Activated T-helper 1 cell treated with Interleukin-2 at 50 U/mL for 16 hours (primary cell): ENCODE measurements around the gene CABLES1.

Source experiments
- DNase-seq: peaks from one replicate; pipeline ENCODE4 v3.0.0-alpha.2; 2020; ENCODE audit warnings: low read depth

The CABLES1 gene

GRCh38 chr18:23113576-23113975 lies 21.7 kb upstream of the CABLES1 start:
- no peak for DNase-seq

GRCh38 chr18:23114171-23114881 lies 21.0 kb upstream of the CABLES1 start:
- no peak for DNase-seq

GRCh38 chr18:23114911-23115310 lies 20.4 kb upstream of the CABLES1 start:
- DNase-seq, result no peak

- no peak for DNase-seq
These were observed 19.6 kb upstream of the CABLES1 start for GRCh38 chr18:23115683-23116096.

DNA sequence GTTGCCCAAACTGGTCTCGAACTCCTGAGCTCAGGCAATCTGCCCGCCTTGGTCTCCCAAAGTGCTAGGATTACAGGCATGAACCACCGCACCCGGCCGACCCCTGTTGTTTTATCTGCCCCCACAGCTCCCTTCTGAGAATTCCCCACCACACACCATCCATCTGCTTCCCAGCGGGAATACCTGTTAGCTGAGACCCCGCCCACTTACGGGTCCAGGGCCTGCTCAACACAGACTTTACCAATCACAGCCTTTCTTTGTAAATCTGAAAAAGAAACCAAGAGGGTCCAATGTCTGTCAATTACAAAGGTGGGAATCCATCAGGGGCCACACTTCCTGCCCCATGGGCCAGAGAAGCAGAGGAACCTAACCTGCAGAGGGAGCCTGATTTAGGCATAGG lies 14.2 kb upstream of the CABLES1 start:
- no peak for DNase-seq

DNA sequence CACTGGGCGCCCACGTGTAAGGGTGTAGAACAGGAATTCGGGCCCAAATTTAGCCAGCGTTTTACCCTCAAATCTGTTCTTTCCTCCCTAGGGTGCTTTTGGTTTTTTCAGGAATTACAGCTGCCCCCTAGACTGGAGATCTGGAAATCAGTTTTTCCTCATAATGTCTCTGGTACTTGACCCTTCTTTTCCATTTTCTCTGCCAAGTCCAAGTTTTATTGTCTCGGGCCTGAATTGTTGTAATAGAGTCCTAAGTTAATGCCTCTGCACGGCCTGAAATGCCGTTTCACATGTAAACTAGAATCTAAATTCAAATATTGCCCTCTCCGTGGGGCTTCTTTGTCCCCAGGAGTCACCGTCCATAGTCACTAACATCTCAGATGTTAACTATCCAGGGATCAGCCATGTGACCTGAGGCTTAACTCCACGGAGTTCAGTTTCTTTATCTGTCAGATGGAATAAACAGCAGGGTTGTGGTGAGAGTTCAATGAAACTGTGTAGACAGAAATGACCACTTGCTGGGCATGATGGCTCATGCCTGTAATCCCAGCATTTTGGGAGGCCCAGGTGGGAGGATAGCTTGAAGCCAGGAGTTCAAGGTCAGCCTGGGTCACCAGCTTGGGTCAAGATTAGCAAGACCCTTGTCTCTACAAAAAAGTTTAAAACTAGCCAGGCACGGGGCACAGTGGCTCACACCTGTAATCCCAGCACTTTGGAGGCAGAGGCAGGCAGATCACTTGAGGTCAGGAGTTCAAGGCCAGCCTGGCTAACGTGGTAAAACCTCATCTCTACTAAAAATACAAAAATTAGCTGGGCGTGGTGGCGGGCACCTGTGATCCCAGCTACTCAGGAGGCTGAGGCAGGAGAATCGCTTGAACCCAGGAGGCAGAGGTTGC lies 12.7 kb upstream of the CABLES1 start:
- no peak for DNase-seq

DNA sequence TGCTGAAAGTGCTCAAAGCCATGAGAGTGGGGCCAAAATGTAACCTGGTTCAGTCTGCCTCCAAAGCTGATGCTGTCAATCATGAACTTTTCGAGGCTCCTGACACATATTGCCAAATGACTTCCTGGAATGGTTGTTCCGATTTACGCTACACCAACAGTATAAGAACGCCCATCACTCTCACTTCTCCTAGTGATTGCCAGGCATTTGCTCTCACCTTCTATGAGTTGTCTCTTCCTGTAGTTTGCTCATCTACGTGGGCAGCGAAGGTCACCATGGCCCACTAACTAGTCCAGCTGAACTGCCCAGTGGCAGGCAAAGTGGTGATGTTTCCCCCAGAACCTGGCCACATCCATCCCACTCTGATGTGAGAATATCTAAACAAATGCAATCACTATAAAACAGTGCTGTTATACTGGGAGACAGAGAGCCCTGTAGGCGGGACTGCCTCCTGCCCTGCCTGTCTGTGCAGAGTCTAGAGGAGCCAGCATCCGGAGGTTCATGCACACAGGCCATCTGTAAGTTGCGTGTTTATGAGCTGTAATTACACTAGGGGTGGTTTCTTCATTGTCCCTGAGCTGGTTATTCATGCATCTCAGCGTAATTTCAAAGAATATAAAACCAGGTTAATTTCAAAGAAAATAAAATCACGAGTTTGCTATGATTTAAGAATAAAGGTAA lies 8.8 kb upstream of the CABLES1 start:
- no peak for DNase-seq

GRCh38 chr18:23127090-23127489 lies 8.2 kb upstream of the CABLES1 start:
- DNase-seq, result no peak

GRCh38 chr18:23129355-23130002 lies 5.8 kb upstream of the CABLES1 start:
- DNase-seq, result no peak

DNA sequence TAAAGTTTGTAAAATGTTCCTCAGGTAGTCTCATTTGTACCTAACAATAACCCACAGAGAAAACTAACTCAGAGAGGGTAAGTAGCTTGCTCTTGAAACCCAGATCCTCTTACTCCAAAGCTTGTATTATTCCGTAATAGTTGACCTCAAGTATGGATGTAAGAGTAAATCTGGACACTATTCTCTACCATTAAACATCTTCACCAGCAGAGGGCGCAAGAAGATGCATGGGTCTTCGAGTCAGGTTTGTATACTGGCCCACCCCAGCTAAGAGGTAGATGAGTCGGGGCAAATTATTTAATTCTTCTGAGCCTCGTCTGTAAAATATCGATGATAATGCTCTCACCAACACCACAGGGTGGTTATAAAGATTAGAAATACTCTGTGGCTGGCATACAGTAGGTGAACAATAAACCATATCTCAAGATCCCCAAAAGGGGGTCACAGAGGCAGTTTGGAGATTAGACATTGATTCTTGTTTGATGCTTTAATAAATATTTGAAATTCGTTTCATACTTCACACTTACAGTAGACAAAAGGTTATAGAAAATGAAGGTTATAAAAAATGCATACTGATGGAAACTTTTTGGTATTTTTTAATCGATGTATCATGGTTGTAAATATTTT lies 3.5 kb upstream of the CABLES1 start:
- DNase-seq, result no peak

- DNase-seq, result no peak
These were observed 1.2 kb upstream of the CABLES1 start for GRCh38 chr18:23133860-23134779.

DNA sequence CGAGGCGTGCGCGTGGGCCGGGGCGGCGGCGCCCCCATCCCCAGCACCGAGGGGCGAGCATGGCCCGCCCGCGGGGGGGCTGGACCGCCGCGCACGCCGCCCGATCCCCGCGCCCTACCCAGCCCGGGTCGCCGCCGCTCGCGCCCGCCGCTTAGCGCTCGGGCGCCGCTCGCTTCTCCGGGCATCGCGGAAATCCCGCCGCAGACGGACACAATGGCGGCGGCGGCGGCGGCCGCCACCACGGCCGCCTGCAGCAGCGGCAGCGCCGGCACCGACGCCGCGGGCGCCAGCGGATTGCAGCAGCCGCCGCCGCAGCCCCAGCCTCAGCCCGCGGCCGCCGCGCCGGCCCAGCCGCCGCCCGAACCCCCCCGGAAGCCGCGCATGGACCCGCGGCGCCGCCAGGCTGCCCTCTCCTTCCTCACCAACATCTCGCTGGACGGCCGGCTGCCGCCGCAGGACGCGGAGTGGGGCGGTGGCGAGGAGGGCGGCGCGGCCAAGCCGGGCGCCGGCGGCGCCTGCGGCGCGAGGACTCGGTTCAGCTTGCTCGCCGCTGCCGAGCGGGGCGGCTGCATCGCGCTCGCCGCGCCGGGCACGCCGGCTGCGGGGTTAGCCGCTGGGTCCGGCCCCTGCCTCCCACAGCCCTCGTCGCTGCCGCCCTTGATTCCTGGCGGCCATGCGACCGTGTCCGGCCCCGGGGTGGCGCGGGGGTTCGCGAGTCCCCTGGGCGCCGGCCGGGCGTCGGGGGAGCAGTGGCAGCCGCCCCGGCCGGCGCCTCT lies 453 bp downstream of the CABLES1 start:
- DNase-seq, result no peak

DNA sequence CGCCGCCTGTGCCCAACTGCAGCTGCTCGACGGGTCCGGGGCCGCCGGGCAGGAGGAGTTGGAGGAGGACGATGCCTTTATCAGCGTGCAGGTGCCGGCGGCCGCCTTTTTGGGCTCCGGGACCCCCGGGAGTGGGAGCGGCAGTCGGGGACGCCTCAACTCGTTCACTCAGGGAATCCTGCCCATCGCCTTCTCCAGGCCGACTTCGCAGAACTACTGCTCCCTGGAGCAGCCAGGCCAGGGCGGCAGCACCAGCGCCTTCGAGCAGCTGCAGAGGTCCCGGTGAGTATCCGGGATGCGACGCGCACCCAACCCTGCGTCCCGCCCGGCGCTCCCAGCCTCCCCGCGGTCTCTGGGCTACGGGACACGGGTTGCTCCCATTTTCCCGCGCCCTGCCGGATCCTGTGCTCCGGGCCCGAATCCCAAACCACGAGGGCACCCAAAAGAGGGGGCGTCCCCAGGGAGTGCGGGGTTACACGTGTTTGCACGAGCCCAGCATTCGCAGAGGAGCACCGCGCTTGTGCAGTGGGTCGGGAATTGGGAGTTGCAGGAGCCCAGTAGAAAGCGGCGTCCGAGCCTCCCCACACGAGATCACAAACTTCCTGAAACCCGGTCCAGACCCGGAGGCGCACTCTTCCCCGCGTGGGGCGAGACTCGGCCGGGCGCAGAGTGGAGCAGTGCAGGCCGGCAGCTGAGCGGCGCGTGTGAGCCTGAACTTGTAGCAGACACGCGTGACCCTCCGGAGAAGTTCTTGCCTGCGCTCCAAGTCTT lies 1.2 kb downstream of the CABLES1 start:
- DNase-seq, result no peak

- DNase-seq, result no peak
These were observed 1.9 kb downstream of the CABLES1 start for GRCh38 chr18:23137097-23137635.

DNA sequence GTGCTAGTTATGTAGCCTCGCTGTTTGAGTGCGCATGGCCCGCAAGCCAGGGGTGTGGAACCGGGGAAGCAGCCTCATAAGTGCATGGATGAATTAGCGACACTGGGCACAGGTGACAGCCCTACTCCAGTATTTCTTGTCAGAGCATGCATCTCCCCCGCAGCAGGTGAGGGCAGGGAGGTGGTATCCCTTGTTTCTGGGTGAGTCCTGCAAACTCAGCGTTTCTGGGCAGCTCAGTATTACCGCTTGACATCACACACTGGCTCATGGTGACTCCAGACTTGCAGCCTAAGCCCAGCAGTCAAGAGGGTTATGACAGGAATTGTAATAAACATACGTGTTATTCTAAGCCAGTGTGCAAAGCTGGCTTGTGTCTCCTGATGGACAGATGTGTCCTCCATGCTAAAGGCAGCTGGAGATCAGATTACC lies 2.5 kb downstream of the CABLES1 start:
- DNase-seq, result no peak

DNA sequence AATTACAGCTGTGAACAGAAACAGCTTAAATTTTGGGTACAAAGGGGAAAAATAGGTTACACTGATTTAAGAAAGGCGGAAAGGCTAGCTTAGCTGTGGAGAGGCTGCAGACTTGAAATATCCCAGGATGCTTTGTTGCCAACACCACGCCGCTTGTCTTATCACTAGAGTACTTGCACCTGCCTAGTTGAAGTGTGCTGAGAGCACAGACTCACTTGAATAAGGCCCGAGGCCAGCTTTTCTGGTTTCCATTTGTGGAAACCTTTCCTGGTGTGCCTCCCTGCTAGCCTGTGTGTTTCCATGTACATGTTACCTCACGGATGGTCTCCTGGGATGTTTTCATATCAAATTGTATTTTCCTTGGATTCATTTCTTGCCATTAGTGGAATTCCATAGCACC lies 3.2 kb downstream of the CABLES1 start:
- no peak for DNase-seq

GRCh38 chr18:23141104-23141999 lies 6.1 kb downstream of the CABLES1 start:
- DNase-seq, result no peak
